Stomach (tissue), 4 donors: ENCODE data around the gene STK32C.

Experiments used
- POLR2AphosphoS5 ChIP-seq, 3 donors: sonication (generic); formaldehyde crosslinking; IDR thresholded peaks; one replicate each; pipeline ENCODE4 v1.6.1; 2016; ENCODE audit warnings: antibody characterized with exemption in 3 of 3
- TF ChIP-seq, protein P1 (sequence below), 7 experiments: fragments of 450-650 bp in 4 of 7; fragments of 200-600 bp in 3 of 7; sonication (generic) in 3 of 7; IDR thresholded peaks; one replicate each; pipeline ENCODE4 v1.5.1; 2016 to 2019; ENCODE audit warnings: antibody characterized with exemption in 7 of 7, control low read depth in 2 of 7, mild to moderate bottlenecking in 1 of 7

DNA sequence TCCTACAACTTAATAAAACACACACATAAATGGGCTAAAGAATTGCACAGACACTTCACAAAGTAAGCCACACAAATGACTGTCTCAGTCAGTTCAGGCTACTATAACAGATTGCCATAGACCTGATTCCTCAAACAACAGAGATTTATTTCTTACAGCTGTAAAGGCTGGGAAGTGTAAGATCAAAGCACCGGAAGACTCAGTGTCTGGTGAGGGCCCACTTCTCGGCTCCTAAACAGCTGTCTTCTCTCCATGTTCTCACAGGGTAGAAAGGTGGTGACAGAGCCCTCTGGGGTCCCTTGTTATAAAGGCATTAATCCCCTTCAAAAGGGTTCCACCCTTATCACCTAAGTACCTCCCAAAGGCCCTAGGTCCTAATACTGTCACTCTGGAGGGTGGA lies 18.3 kb downstream of the STK32C start:
- TF ChIP-seq, protein P1, sequence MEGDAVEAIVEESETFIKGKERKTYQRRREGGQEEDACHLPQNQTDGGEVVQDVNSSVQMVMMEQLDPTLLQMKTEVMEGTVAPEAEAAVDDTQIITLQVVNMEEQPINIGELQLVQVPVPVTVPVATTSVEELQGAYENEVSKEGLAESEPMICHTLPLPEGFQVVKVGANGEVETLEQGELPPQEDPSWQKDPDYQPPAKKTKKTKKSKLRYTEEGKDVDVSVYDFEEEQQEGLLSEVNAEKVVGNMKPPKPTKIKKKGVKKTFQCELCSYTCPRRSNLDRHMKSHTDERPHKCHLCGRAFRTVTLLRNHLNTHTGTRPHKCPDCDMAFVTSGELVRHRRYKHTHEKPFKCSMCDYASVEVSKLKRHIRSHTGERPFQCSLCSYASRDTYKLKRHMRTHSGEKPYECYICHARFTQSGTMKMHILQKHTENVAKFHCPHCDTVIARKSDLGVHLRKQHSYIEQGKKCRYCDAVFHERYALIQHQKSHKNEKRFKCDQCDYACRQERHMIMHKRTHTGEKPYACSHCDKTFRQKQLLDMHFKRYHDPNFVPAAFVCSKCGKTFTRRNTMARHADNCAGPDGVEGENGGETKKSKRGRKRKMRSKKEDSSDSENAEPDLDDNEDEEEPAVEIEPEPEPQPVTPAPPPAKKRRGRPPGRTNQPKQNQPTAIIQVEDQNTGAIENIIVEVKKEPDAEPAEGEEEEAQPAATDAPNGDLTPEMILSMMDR (IDR thresholded peaks at IDR 0.05) = no peak
- no peak for TF ChIP-seq POLR2AphosphoS5 (IDR thresholded peaks at IDR 0.05)
